GM19372 (cell line): ENCODE results near the gene RGS14.
"Not testable (repeated sequence)": the region's sequence is repeated elsewhere in the genome, so short reads cannot be mapped to it uniquely, and the experiment has no call there.

Source experiments
- ATAC-seq: cut with Tn5 transposase; IDR thresholded peaks from one replicate; pipeline ENCODE4 v1.9.1; 2021; ENCODE audit warnings: mild to moderate bottlenecking, low read depth, moderate library complexity; ENCODE audit not compliant: unreplicated experiment

Gene RGS14

GRCh38 chr5:177344891-177345290, 12.8 kb upstream of the RGS14 start:
- ATAC-seq = no peak

- ATAC-seq = no peak
These were observed 10.9 kb upstream of the RGS14 start for GRCh38 chr5:177346820-177347219.

- ATAC-seq = no peak
These were observed 10.0 kb upstream of the RGS14 start for GRCh38 chr5:177347699-177348098.

GRCh38 chr5:177349362-177349647, 8.4 kb upstream of the RGS14 start:
- ATAC-seq = no peak

DNA sequence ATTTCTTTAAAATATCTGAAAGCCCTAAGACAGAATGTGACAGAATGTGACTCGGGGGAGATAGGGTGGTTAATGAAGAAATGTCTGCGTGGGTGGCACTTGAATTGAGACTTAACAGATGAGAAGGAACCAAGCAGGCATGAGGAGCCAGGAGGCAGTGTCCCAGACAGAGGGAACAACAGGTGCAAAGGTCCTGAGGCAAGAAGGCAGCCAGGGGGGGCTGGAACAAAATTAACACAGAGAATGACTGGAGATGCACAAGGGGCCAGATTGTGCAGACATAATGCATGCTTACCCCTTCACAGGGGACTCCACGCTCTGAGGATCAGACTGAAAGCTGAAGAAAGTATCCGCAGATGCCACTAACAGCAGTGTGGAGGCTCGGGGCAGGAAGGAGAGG, 8.0 kb upstream of the RGS14 start:
- ATAC-seq = no peak

DNA sequence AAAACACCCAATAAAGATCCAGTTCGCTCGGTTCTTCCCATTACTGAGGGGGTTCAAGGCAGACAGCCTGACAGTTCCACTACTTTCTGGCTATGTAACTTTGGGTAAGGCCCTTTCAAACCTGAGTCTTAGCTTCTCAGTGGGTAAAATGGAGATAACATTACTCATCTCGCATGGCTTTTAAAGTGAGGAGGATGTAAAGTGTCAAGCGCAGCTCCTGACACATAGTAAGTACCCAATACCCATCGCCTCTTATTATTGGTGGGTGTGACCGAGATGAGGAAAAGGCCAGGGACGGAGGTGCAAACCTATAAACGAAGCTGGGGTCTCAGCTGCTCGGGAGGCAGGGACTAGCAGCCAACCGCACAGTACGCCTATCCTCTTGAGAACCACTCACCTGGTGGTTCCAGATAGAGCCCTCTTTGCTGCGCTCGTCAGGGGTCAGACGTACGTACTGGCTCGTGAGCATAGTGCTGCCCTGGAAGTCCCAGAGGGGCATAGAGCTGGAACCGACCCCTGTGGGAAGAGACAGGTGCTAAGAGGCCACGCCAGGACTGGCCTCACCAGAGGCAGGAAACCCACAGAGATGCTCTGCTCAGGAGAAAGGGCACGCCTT, 6.8 kb upstream of the RGS14 start:
- no peak for ATAC-seq

- peak; percentile 95 for ATAC-seq
These were observed 6.1 kb upstream of the RGS14 start, which contains the start of gene LMAN2 for GRCh38 chr5:177351392-177352329. LMAN2 (minus strand) TSS chr5:177351668; CDS start chr5:177351647, 21 bp downstream.

DNA sequence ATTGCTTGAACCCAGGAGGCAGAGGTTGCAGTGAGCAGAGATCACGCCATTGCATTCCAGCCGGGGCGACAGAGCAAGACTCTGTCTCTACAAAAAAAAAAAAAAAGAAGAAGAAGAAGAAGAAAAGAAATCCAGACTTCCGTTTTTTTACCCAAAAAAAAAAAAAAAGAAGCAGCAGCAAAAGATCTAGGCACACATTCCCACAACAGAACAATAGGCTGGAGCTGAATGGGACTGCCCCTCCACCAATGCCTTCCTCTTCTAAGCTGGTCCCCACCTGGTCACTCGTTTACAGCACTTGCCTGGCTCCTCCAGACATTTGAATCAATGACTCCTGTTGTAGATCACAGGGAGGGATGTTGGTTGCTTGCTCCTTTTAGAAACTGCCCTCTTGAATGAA, 4.6 kb upstream of the RGS14 start:
- ATAC-seq = no peak

DNA sequence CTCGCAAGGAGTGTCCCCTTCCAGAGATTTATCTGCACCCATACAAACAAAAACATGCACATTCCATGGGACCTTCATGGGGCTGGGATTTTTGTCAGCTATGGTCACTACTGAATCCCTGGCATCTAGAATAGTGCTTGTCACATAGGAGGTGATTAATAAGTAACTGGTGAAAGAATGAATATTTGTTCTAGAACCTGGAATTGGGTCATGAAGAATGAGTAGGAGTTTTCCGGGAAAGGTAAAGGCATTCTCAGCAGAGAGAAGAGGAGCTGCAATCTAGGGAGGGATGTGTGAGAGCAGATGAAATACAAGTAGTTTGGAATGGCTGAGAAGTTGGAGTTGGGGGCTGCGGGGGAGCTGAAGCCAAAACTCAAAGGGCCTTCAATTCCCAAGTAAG, 3.5 kb upstream of the RGS14 start:
- ATAC-seq = no peak

GRCh38 chr5:177354711-177355110, 3.0 kb upstream of the RGS14 start:
- no peak for ATAC-seq

- no peak for ATAC-seq
These were observed 2.4 kb upstream of the RGS14 start for GRCh38 chr5:177355162-177355867.

GRCh38 chr5:177355868-177356168, 1.9 kb upstream of the RGS14 start:
- no peak for ATAC-seq

DNA sequence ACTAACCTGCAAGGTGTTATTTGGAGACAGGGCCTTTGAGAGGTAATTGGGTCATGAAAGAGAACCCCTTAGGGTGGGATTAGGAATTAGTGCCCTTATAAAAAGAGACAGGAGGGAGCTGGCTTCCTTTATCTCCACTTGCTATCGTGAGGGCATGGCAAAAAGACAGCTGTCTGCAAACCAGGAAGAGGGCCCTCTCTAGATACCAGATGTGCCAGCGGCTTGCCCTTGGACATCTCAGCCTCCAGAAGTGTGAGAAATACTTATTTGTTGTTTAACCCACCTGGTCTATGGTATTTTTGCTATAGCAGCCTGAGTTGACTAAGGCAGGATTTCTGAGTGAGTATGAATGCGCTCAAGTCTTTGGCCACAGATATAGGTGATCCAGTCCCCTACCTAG, 978 bp upstream of the RGS14 start:
- no peak for ATAC-seq

DNA sequence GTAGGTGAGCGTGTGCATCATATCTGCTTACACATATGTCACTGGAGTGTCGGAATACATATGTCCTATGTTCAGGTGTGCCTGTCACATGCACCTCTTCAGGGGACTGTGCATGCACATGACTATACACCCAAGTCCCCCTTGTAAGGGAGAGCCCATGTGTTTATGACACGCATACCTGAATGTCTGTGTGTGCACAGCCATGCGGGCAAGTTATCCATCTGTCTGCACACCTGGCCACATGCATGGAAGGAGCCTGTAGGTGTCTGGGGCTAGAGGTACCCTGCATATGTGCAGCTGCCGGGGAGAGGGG, 622 bp upstream of the RGS14 start:
- no peak for ATAC-seq

- ATAC-seq = no peak
These were observed 671 bp downstream of the RGS14 start for GRCh38 chr5:177358370-177358819.

GRCh38 chr5:177359451-177359851, 1.7 kb downstream of the RGS14 start:
- no peak for ATAC-seq

DNA sequence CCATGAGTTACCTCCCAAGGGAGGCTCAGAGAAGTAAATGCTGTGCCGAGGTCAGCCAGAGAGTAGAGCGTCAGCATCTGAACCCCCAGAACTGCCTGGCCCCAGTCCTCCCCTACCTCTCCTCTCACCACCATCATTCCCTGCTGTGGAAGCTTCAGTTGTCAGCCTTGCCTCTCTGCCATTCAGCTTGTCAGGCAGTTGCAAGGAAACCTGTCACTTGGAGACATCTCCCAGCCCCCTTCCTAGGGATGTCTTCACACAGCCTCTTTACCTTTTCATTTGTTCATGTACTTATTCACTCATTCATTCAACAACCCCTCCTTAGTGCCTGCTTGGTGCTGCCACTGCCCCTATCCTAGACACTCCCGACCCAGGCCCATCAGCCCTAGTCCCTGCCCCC, 2.1 kb downstream of the RGS14 start:
- ATAC-seq = no peak

GRCh38 chr5:177360740-177361139, 3.0 kb downstream of the RGS14 start:
- ATAC-seq = not testable (repeated sequence)

GRCh38 chr5:177361418-177362291, 3.9 kb downstream of the RGS14 start:
- ATAC-seq = no peak

- no peak for ATAC-seq
These were observed 4.5 kb downstream of the RGS14 start for GRCh38 chr5:177362292-177362609.
